GM23248 (cell line): ENCODE measurements around the gene CPNE2. TPM values are rescaled to one million over a fixed set of nuclear protein-coding genes. Genes with fewer than 3 reads are reported as not detected.

ENCODE experiments used
- DNase-seq: peaks from one replicate; pipeline ENCODE4 v3.0.0-alpha.2; 2015
- H2AFZ ChIP-seq: fragments of 200-600 bp; sonication (generic); 2 replicates; pipeline ENCODE4 v1.6.1; 2016; ENCODE audit warnings: antibody characterized with exemption
- H3F3A ChIP-seq: fragments of 200-600 bp; sonication (generic); 2 replicates; pipeline ENCODE4 v1.6.1; 2016; ENCODE audit warnings: mild to moderate bottlenecking, antibody characterized with exemption, mixed run types; ENCODE audit not compliant: insufficient read depth
- H3K27ac ChIP-seq: fragments of 200-600 bp; sonication (generic); 2 replicates; pipeline ENCODE4 v1.5.1; 2016; ENCODE audit warnings: mild to moderate bottlenecking
- H3K27me3 ChIP-seq: fragments of 200-600 bp; sonication (generic); replicated peaks from 2 replicates; pipeline ENCODE4 v1.6.1; 2016; ENCODE audit warnings: mild to moderate bottlenecking; ENCODE audit not compliant: insufficient read depth
- H3K36me3 ChIP-seq: fragments of 200-600 bp; sonication (generic); 2 replicates; pipeline ENCODE4 v1.6.1; 2016; ENCODE audit warnings: low read depth, mild to moderate bottlenecking
- H3K4me1 ChIP-seq: fragments of 200-600 bp; sonication (generic); 2 replicates; pipeline ENCODE4 v1.6.1; 2016; ENCODE audit warnings: mild to moderate bottlenecking; ENCODE audit not compliant: insufficient read depth
- H3K4me2 ChIP-seq: fragments of 200-600 bp; sonication (generic); one replicate; pipeline ENCODE4 v1.6.1; 2016; ENCODE audit warnings: mild to moderate bottlenecking; ENCODE audit not compliant: unreplicated experiment
- H3K4me3 ChIP-seq: fragments of 200-600 bp; sonication (generic); 2 replicates; pipeline ENCODE4 v1.5.1; 2016; ENCODE audit warnings: mild to moderate bottlenecking
- H3K79me2 ChIP-seq: fragments of 200-600 bp; sonication (generic); 2 replicates; pipeline ENCODE4 v1.6.1; 2016; ENCODE audit warnings: mild to moderate bottlenecking; ENCODE audit not compliant: insufficient read depth
- H3K9ac ChIP-seq: fragments of 200-600 bp; sonication (generic); 2 replicates; pipeline ENCODE4 v1.6.1; 2016; ENCODE audit warnings: mild to moderate bottlenecking
- H3K9me2 ChIP-seq: fragments of 200-600 bp; sonication (generic); 2 replicates; pipeline ENCODE4 v1.6.1; 2016; ENCODE audit warnings: mixed run types, mild to moderate bottlenecking, moderate library complexity; ENCODE audit not compliant: insufficient read depth
- H3K9me3 ChIP-seq: fragments of 200-600 bp; sonication (generic); one replicate; pipeline ENCODE4 v1.6.1; 2017; ENCODE audit warnings: low read depth
- H4K20me1 ChIP-seq: fragments of 200-600 bp; sonication (generic); 2 replicates; pipeline ENCODE4 v1.6.0; 2016; ENCODE audit not compliant: insufficient read depth
- EZH2 ChIP-seq: fragments of 200-600 bp; sonication (generic); IDR thresholded peaks from 2 replicates; pipeline ENCODE4 v1.6.1; 2018; ENCODE audit warnings: antibody characterized with exemption, mild to moderate bottlenecking; ENCODE audit not compliant: insufficient read depth, poor library complexity, severe bottlenecking
- EZH2phosphoT487 ChIP-seq: fragments of 200-600 bp; sonication (generic); IDR thresholded peaks from 2 replicates; pipeline ENCODE4 v1.6.1; 2018; ENCODE audit warnings: antibody characterized with exemption, moderate library complexity, mild to moderate bottlenecking, low read depth; ENCODE audit not compliant: insufficient read depth
- WGBS, 2 experiments: methylation state at CpG; one replicate each; pipeline ENCODE4 v1.1.6; 2015 to 2017; ENCODE audit warnings: low lambda C conversion rate in 2 of 2, low coverage in 1 of 2; ENCODE audit errors: missing lambda C conversion rate in 2 of 2; 5-methylcytosine and 5-hydroxymethylcytosine counted together
- in situ Hi-C: fragments of 300-500 bp; cut with MboI; formaldehyde crosslinking; loops from 2 replicates; pipeline ENCODE4 v1.15.0; 2020
- polyA plus RNA-seq: library from polyadenylated mRNA; unstranded; fragments of >200 nt; fragmentation: Nextera tagmentation; extraction: Ambion mirVana; gene quantifications from 2 replicates; pipeline ENCODE4 v1.2.1, GENCODE V29; 2016
- total RNA-seq: library from RNA; depleted of rRNA; stranded (reverse); fragments of >200 nt; shearing (Covaris generic); gene quantifications from 2 replicates; pipeline ENCODE4 v1.2.3, GENCODE V29; 2014

The CPNE2 gene
- total and polyA plus RNA-seq, 2 experiments from 2014 or later, result 9.0 to 13.9 TPM

- no peak for DNase-seq
- WGBS, 2 experiments, result 93 to 96% methylated on average over 4 of the region's 4 CpGs
- TF ChIP-seq EZH2 (no peak), EZH2phosphoT487 (no peak)
- H3K9ac ChIP-seq, result no peak overlapping the region
- H3K4me1 ChIP-seq, result peaks cover 1% of the 10 kb centered on the region
- peaks cover 8% of the 10 kb centered on the region for H3F3A ChIP-seq
- no peak overlapping the region for H3K4me2 ChIP-seq
- H3K4me3 ChIP-seq, result no peak overlapping the region
- H3K79me2 ChIP-seq, result no peaks in the 10 kb centered on the region
- in situ Hi-C loops, result no loop called here
- no peaks in the 10 kb centered on the region for H3K9me2 ChIP-seq
- no peaks in the 10 kb centered on the region for H3K36me3 ChIP-seq
- H3K9me3 ChIP-seq, result no peaks in the 10 kb centered on the region
- no peak overlapping the region for H3K27ac ChIP-seq
- H3K27me3 ChIP-seq, result no peaks in the 10 kb centered on the region
- H2AFZ ChIP-seq, result no peak overlapping the region
- no peaks in the 10 kb centered on the region for H4K20me1 ChIP-seq
Observed at GRCh38 chr16:57066625-57067024, 25.8 kb upstream of the CPNE2 start.

DNA sequence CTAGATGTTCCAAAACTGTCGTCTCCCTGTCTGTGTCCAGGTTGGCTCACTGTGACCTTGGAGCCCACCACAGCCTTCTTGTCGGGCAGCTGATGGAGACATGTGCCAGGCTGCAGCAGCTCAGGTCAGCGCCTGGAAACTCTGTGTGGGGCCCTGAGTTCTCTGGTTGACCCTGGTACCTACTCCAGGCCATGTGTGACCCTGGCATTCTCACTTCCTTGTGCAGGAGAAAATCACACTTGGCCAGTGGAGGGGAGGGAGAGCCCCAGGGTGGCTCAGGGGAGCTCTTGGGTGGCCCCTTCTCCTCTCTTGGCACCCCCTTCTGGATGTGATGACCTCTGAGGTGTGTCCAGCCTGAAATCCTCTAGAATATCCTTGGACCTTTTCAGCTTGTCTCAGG lies 25.0 kb upstream of the CPNE2 start:
- no peak overlapping the region for H3K27ac ChIP-seq
- peaks cover 8% of the 10 kb centered on the region; the same call in 1 of the 2 replicates for H3F3A ChIP-seq
- H3K9ac ChIP-seq, result no peak overlapping the region
- no peaks in the 10 kb centered on the region for H3K9me3 ChIP-seq
- H3K4me3 ChIP-seq, result no peak overlapping the region
- no peak overlapping the region for H2AFZ ChIP-seq
- no peaks in the 10 kb centered on the region for H3K9me2 ChIP-seq
- peaks cover 6% of the 10 kb centered on the region for H3K4me1 ChIP-seq
- no peaks in the 10 kb centered on the region for H4K20me1 ChIP-seq
- TF ChIP-seq EZH2 (no peak), EZH2phosphoT487 (no peak)
- in situ Hi-C loops, result no loop called here
- no peaks in the 10 kb centered on the region for H3K79me2 ChIP-seq
- no peak overlapping the region for H3K4me2 ChIP-seq
- no peaks in the 10 kb centered on the region for H3K27me3 ChIP-seq
- WGBS, 2 experiments, result 95 to 97% methylated on average over 3 of the region's 3 CpGs
- no peak for DNase-seq
- no peaks in the 10 kb centered on the region for H3K36me3 ChIP-seq

- no peaks in the 10 kb centered on the region for H4K20me1 ChIP-seq
- peaks cover 9% of the 10 kb centered on the region; the same call in 1 of the 2 replicates for H3F3A ChIP-seq
- no peak for DNase-seq
- H3K4me1 ChIP-seq, result peaks cover 7% of the 10 kb centered on the region
- H3K9ac ChIP-seq, result no peak overlapping the region
- H3K4me2 ChIP-seq, result no peak overlapping the region
- H2AFZ ChIP-seq, result no peak overlapping the region
- H3K9me2 ChIP-seq, result no peaks in the 10 kb centered on the region
- H3K27me3 ChIP-seq, result no peaks in the 10 kb centered on the region
- H3K27ac ChIP-seq, result no peak overlapping the region
- H3K79me2 ChIP-seq, result no peaks in the 10 kb centered on the region
- TF ChIP-seq EZH2, result no peak
- no peak for TF ChIP-seq EZH2phosphoT487
- H3K9me3 ChIP-seq, result no peaks in the 10 kb centered on the region
- H3K4me3 ChIP-seq, result no peak overlapping the region
- in situ Hi-C loops, result no loop called here
- WGBS, 2 experiments, result 97 to 98% methylated on average over 7 of the region's 7 CpGs
- H3K36me3 ChIP-seq, result no peaks in the 10 kb centered on the region
Observed at GRCh38 chr16:57069053-57069452, 23.3 kb upstream of the CPNE2 start.

DNA sequence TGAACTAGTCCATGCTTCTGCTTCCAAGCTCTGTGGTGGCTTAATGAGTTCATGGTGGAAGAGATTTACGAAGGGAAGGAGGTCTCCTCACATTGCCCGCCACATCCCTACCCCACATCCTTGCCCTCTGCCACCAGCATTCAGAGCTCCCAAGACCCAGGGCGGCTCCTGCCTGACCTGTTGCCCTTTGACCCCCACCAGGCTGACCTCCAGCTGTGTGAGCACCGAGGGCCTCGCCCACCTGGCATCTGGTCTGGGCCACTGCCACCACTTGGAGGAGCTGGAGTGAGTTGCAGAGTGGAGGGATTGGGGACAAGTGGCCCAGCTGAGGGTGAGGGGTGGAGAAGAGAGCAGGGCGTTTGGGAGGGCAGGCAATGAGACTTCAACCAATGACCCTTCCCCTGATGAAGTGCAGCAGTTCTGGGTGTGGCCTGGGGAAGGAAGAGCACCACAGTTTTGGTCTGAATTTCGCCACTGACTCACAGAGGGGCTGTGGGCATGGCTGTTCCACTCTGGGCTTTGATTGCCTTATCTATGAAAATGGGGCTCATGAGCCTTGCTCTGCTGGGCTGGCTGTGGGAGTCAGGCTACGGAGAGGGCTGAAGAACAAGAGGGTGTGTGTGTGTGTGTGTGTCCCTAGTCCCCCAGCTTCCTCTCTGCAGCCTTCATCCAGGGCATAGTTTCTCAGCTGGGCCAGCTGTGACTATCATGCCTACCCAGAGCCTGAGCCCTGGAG lies 22.6 kb upstream of the CPNE2 start:
- Histone ChIP-seq H3K4me2 (no peak overlapping the region), H4K20me1 (no peaks in the 10 kb centered on the region), H3K79me2 (no peaks in the 10 kb centered on the region), H3K9ac (no peak overlapping the region), H3K27me3 (no peaks in the 10 kb centered on the region), H3K4me1 (peaks cover 7% of the 10 kb centered on the region), H3K9me3 (no peaks in the 10 kb centered on the region), H3K9me2 (no peaks in the 10 kb centered on the region), H3K4me3 (no peak overlapping the region), H3K36me3 (no peaks in the 10 kb centered on the region), H2AFZ (no peak overlapping the region), H3F3A (peaks cover 9% of the 10 kb centered on the region; the same call in 1 of the 2 replicates), H3K27ac (no peak overlapping the region)
- no peak for TF ChIP-seq EZH2phosphoT487
- TF ChIP-seq EZH2, result no peak
- WGBS, 2 experiments, result 92 to 95% methylated on average over 8 of the region's 8 CpGs
- in situ Hi-C loops, result no loop called here
- no peak for DNase-seq
